Natural killer cell (primary cell): ENCODE results near the gene RHEX. TPM values are rescaled to one million over a fixed set of nuclear protein-coding genes. Genes with fewer than 3 reads are reported as not detected.

Source experiments
- ATAC-seq, 3 donors: fragments of 150-1000 bp in 2 of 3; fragments of 200-7000 bp in 1 of 3; cut with Tn5 transposase; 1 replicate in 1 of 3; 2 replicates in 2 of 3; pipeline ENCODE4 v1.10.0; 2021; ENCODE audit warnings: mild to moderate bottlenecking in 2 of 3, moderate library complexity in 2 of 3
- DNase-seq, 2 donors: peaks; one replicate each; pipeline versions ENCODE4 v3.0.0 to v3.0.0-alpha.2; 2013 to 2021; ENCODE audit warnings: mixed read lengths in 1 of 2
- H3K27ac ChIP-seq: one replicate; pipeline ENCODE4 v1.5.1; 2013; ENCODE audit warnings: mild to moderate bottlenecking, low read length
- H3K27me3 ChIP-seq: one replicate; pipeline ENCODE4 v1.6.1; 2013; ENCODE audit warnings: low read length; ENCODE audit not compliant: control insufficient read depth, insufficient read depth
- H3K36me3 ChIP-seq: one replicate; pipeline ENCODE4 v1.6.1; 2013; ENCODE audit warnings: low read length; ENCODE audit not compliant: control insufficient read depth, insufficient read depth
- H3K4me1 ChIP-seq: one replicate; pipeline ENCODE4 v1.6.1; 2013; ENCODE audit warnings: low read length; ENCODE audit not compliant: control insufficient read depth, insufficient read depth
- H3K4me3 ChIP-seq: one replicate; pipeline ENCODE4 v1.5.1; 2013; ENCODE audit warnings: low read length
- H3K9me3 ChIP-seq: one replicate; pipeline ENCODE4 v1.6.1; 2013; ENCODE audit warnings: low read length; ENCODE audit not compliant: control insufficient read depth, insufficient read depth
- H3K27ac Mint-ChIP-seq, 2 donors: one replicate each; pipeline ENCODE4 v1.8.0; 2022; ENCODE audit warnings: mild to moderate bottlenecking in 2 of 2, mixed read lengths in 2 of 2, moderate library complexity in 1 of 2
- H3K27me3 Mint-ChIP-seq, 2 donors: one replicate each; pipeline ENCODE4 v1.8.0; 2022; ENCODE audit warnings: low read depth in 2 of 2, mixed read lengths in 2 of 2
- H3K36me3 Mint-ChIP-seq: one replicate; pipeline ENCODE4 v1.8.0; 2022; ENCODE audit warnings: mixed read lengths
- H3K4me1 Mint-ChIP-seq, 2 donors: one replicate each; pipeline ENCODE4 v1.8.0; 2022; ENCODE audit warnings: mixed read lengths in 2 of 2
- H3K4me3 Mint-ChIP-seq: one replicate; pipeline ENCODE4 v1.8.0; 2022; ENCODE audit warnings: mild to moderate bottlenecking, moderate library complexity, mixed read lengths
- H3K9me3 Mint-ChIP-seq, 2 donors: one replicate each; pipeline ENCODE4 v1.8.0; 2022; ENCODE audit warnings: mixed read lengths in 2 of 2
- CTCF ChIP-seq: fragments of 200-600 bp; IDR thresholded peaks from one replicate; pipeline ENCODE4 v1.8.0; 2022; ENCODE audit warnings: antibody characterized with exemption
- WGBS: methylation state at CpG from one replicate; pipeline ENCODE4 v1.1.7; 2013; ENCODE audit warnings: missing lambda C conversion rate; ENCODE audit not compliant: insufficient coverage; 5-methylcytosine and 5-hydroxymethylcytosine counted together
- intact Hi-C: fragments of 100-400 bp; cut with micrococcal nuclease; formaldehyde crosslinking; loops from one replicate; pipeline ENCODE4 v1.14.2; 2022
- total RNA-seq, 4 donors: library from RNA; stranded (reverse); fragments of 120-200 nt in 1 of 4; gene quantifications; one replicate each; pipeline versions ENCODE4 v1.2.3 to v1.2.4, GENCODE V29; 2013 to 2022

Gene RHEX
- total RNA-seq, 3 donors from 2014 or later (not counting 1 experiment from before 2014, with no cell fraction given), result 0.24 to 21.3 TPM; not detected in 1

GRCh38 chr1:206032380-206033140 lies 20.4 kb upstream of the RHEX start:
- Mint-ChIP-seq H3K27me3 (peaks cover 12 to 20% of the 10 kb centered on the region in 2 donors), H3K4me3 (no peak overlapping the region), H3K36me3 (no peaks in the 10 kb centered on the region), H3K9me3 (no peaks in the 10 kb centered on the region), H3K4me1 (no peaks in the 10 kb centered on the region), H3K27ac (no peak overlapping the region)
- 87% methylated on average over 3 of the region's 5 CpGs for WGBS
- no peak for TF ChIP-seq CTCF
- H3K27ac ChIP-seq, result no peak overlapping the region
- no peak overlapping the region for H3K4me3 ChIP-seq
- intact Hi-C loops, result no loop called here
- H3K27me3 ChIP-seq, result no peaks in the 10 kb centered on the region
- no peaks in the 10 kb centered on the region for H3K9me3 ChIP-seq
- DNase-seq (no peak), ATAC-seq (no peak)
- H3K4me1 ChIP-seq, result peaks cover 3% of the 10 kb centered on the region
- no peaks in the 10 kb centered on the region for H3K36me3 ChIP-seq

DNA sequence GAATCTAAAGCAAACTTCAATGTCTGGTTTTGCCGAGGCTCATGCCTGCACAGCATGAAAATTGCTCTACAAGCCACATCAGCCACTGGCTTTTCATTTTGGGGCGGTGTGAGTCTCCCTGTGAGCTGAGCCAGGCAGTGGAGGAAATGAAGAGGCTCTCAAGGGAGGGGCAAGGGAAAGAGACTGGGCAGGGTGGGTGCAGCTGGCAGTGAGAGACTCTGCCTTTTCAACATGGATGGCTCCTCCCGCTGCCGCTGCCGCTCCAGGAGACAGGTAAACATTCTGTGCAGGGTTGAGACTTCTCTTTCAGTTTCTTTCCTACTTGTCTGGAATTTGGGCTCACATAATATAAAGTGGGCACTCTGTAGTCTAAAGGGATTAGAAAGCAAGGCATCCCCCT lies 17.9 kb upstream of the RHEX start:
- no peak overlapping the region for H3K4me3 Mint-ChIP-seq
- DNase-seq, result no peak

GRCh38 chr1:206036663-206037455 lies 16.1 kb upstream of the RHEX start:
- H3K27me3 ChIP-seq, result no peaks in the 10 kb centered on the region
- 14% methylated on average over 2 of the region's 2 CpGs for WGBS
- no peak overlapping the region for H3K4me3 Mint-ChIP-seq
- TF ChIP-seq CTCF, result no peak
- DNase-seq (no peak), ATAC-seq (no peak)
- no peaks in the 10 kb centered on the region for H3K36me3 ChIP-seq
- no peak overlapping the region for H3K27ac Mint-ChIP-seq
- H3K27me3 Mint-ChIP-seq, result peaks cover 22% of the 10 kb centered on the region in 2 donors
- H3K9me3 Mint-ChIP-seq, result no peaks in the 10 kb centered on the region
- no peaks in the 10 kb centered on the region for H3K9me3 ChIP-seq
- intact Hi-C loops, result no loop called here
- no peaks in the 10 kb centered on the region for H3K36me3 Mint-ChIP-seq
- peaks cover 8% of the 10 kb centered on the region for H3K4me1 ChIP-seq
- no peak overlapping the region for H3K4me3 ChIP-seq
- H3K4me1 Mint-ChIP-seq, result peaks cover 0 to 7% of the 10 kb centered on the region in 2 donors
- peak overlapping the region; percentile 64 for H3K27ac ChIP-seq

More for the DNA sequence above, 17.9 kb upstream of the RHEX start:
- intact Hi-C loops, result no loop called here
- Histone ChIP-seq H3K27me3 (no peaks in the 10 kb centered on the region), H3K4me3 (peak overlapping the region; percentile 30), H3K36me3 (no peaks in the 10 kb centered on the region), H3K27ac (peak overlapping the region; percentile 24), H3K4me1 (peaks cover 8% of the 10 kb centered on the region), H3K9me3 (no peaks in the 10 kb centered on the region)
- TF ChIP-seq CTCF, result no peak
- Mint-ChIP-seq H3K27me3 (peaks cover 14 to 15% of the 10 kb centered on the region in 2 donors), H3K9me3 (no peaks in the 10 kb centered on the region), H3K36me3 (no peaks in the 10 kb centered on the region), H3K27ac (no peak overlapping the region), H3K4me1 (peaks cover 0 to 7% of the 10 kb centered on the region in 2 donors)
- 10% methylated on average over 5 of the region's 5 CpGs for WGBS
- peak in 1 of 3 donors; percentile 36 for ATAC-seq
